Islet precursor cell (in vitro differentiated cells): Measurements from ENCODE around the gene GLRA3.
"Not testable (repeated sequence)": the region's sequence is repeated elsewhere in the genome, so short reads cannot be mapped to it uniquely, and the experiment has no call there.

Source experiments
- DNase-seq: peaks from one replicate; pipeline ENCODE4 v3.0.0-alpha.2; 2018

The GLRA3 gene

GRCh38 chr4:174713181-174713580 lies 115.9 kb downstream of the GLRA3 start:
- DNase-seq: no peak

GRCh38 chr4:174709526-174709925 lies 119.5 kb downstream of the GLRA3 start:
- DNase-seq: no peak

GRCh38 chr4:174708381-174708780 lies 120.7 kb downstream of the GLRA3 start:
- no peak for DNase-seq

- DNase-seq: no peak
Observed at GRCh38 chr4:174707902-174708301, 121.1 kb downstream of the GLRA3 start.

- no peak for DNase-seq
Observed at GRCh38 chr4:174707051-174707676, 121.9 kb downstream of the GLRA3 start.

GRCh38 chr4:174702979-174703478 lies 126.0 kb downstream of the GLRA3 start:
- no peak for DNase-seq

- no peak for DNase-seq
Observed at GRCh38 chr4:174699654-174700053, 129.4 kb downstream of the GLRA3 start.

GRCh38 chr4:174697896-174698295 lies 131.2 kb downstream of the GLRA3 start:
- DNase-seq: no peak

- DNase-seq: no peak
Observed at GRCh38 chr4:174697202-174697601, 131.8 kb downstream of the GLRA3 start.

- no peak for DNase-seq
Observed at GRCh38 chr4:174696657-174697056, 132.4 kb downstream of the GLRA3 start.

- DNase-seq: not testable (repeated sequence)
Observed at GRCh38 chr4:174691876-174692275, 137.2 kb downstream of the GLRA3 start.

GRCh38 chr4:174690665-174691064 lies 138.4 kb downstream of the GLRA3 start:
- DNase-seq: no peak

- DNase-seq: no peak
Observed at GRCh38 chr4:174689618-174690017, 139.4 kb downstream of the GLRA3 start.

- DNase-seq: no peak
Observed at GRCh38 chr4:174686826-174687225, 142.2 kb downstream of the GLRA3 start.

GRCh38 chr4:174681723-174682300 lies 147.2 kb downstream of the GLRA3 start:
- no peak for DNase-seq

- no peak for DNase-seq
Observed at GRCh38 chr4:174674305-174674840, 154.7 kb downstream of the GLRA3 start.

- DNase-seq: no peak
Observed at GRCh38 chr4:174673865-174674264, 155.2 kb downstream of the GLRA3 start.

- no peak for DNase-seq
Observed at GRCh38 chr4:174672276-174672675, 156.8 kb downstream of the GLRA3 start.

GRCh38 chr4:174669270-174669669 lies 159.8 kb downstream of the GLRA3 start:
- no peak for DNase-seq

GRCh38 chr4:174665799-174666198 lies 163.2 kb downstream of the GLRA3 start:
- DNase-seq: no peak

- no peak for DNase-seq
Observed at GRCh38 chr4:174663216-174663615, 165.8 kb downstream of the GLRA3 start.

- DNase-seq: no peak
Observed at GRCh38 chr4:174658246-174658645, 170.8 kb downstream of the GLRA3 start.

GRCh38 chr4:174657472-174657871 lies 171.6 kb downstream of the GLRA3 start:
- no peak for DNase-seq

- DNase-seq: no peak
Observed at GRCh38 chr4:174654634-174655033, 174.4 kb downstream of the GLRA3 start.
